ENCODE measurements around the gene TMEM51. TPM values are rescaled to one million over a fixed set of nuclear protein-coding genes. Genes with fewer than 3 reads are reported as not detected.

Gene TMEM51
- total and polyA plus RNA-seq, 9 of the 15 experiments (the other 6 are each of a cell fraction or from before 2014, with no cell fraction given), result 0.06 to 1.4 (median 0.58) TPM

DNA sequence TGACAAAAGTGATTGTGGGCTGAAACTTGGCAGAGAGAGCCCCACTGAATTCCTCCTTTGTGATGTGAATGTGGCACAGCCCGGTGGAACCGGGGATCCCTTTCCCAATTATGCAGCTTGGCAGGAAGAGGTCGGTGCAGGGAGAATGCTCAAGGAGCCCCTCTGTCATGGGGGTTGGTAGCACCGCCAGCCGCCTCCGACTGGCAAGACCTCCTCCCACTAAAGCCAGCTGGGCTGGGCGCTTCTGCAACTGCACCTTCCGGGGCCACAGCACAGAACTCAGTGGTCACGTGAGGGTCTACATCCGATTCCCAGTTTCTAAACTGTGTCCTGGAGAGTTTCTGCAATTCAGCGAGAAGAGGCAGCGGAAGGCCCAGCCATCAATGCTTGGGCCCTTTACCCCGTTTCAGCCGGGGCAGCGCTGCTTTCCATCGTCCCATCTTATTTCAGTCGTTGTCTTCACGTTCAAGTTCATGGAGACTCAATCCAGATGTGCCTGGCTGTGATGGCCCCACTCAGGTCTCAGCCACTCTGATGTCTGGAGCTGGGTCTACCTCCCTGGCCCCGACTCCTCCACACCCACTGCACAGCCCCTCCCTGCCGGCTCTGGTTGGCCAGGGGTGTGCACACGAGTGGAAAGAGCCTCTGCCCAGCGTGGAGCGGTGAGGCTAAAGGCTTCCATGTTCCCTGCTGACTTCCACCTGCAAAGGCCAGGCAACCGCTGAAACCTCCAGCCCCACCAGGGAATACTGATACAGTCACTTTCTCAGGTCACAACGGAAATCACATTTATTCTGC lies 53.7 kb downstream of the TMEM51 start (continued):
- TF ChIP-seq TCF7L2 (IDR thresholded peaks at IDR 0.05; ENCODE audit: low read depth, low read length) (no peak), ZNF75A (CRISPR knock-in tag; IDR thresholded peaks at IDR 0.05) (no peak), XRCC5 (IDR thresholded peaks at IDR 0.05; ENCODE audit: low read depth, low read length) (no peak), BHLHE40 (IDR thresholded peaks at IDR 0.05; ENCODE audit: low read length) (peak; percentile 59), RBM25 (IDR thresholded peaks at IDR 0.05; ENCODE audit: low read depth, low read length, severe bottlenecking) (no peak), RAD51 (IDR thresholded peaks at IDR 0.05; ENCODE audit: borderline replicate concordance, low read depth) (no peak), CREM (IDR thresholded peaks at IDR 0.05; ENCODE audit: low read depth) (no peak), CREB5 (CRISPR knock-in tag; IDR thresholded peaks at IDR 0.05) (no peak), ILK (tag; IDR thresholded peaks at IDR 0.05; ENCODE audit: borderline replicate concordance, low read depth) (no peak), CGGBP1 (CRISPR knock-in tag; IDR thresholded peaks at IDR 0.05) (no peak), RNF2 (IDR thresholded peaks at IDR 0.05) (no peak)
- TF ChIP-seq, protein P1, sequence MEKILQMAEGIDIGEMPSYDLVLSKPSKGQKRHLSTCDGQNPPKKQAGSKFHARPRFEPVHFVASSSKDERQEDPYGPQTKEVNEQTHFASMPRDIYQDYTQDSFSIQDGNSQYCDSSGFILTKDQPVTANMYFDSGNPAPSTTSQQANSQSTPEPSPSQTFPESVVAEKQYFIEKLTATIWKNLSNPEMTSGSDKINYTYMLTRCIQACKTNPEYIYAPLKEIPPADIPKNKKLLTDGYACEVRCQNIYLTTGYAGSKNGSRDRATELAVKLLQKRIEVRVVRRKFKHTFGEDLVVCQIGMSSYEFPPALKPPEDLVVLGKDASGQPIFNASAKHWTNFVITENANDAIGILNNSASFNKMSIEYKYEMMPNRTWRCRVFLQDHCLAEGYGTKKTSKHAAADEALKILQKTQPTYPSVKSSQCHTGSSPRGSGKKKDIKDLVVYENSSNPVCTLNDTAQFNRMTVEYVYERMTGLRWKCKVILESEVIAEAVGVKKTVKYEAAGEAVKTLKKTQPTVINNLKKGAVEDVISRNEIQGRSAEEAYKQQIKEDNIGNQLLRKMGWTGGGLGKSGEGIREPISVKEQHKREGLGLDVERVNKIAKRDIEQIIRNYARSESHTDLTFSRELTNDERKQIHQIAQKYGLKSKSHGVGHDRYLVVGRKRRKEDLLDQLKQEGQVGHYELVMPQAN (IDR thresholded peaks at IDR 0.05; ENCODE audit: borderline replicate concordance), result no peak
- TF ChIP-seq, protein P2, sequence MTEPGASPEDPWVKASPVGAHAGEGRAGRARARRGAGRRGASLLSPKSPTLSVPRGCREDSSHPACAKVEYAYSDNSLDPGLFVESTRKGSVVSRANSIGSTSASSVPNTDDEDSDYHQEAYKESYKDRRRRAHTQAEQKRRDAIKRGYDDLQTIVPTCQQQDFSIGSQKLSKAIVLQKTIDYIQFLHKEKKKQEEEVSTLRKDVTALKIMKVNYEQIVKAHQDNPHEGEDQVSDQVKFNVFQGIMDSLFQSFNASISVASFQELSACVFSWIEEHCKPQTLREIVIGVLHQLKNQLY (CRISPR knock-in tag; conservative IDR thresholded peaks at IDR 0.05), result no peak
- TF ChIP-seq, protein P3, sequence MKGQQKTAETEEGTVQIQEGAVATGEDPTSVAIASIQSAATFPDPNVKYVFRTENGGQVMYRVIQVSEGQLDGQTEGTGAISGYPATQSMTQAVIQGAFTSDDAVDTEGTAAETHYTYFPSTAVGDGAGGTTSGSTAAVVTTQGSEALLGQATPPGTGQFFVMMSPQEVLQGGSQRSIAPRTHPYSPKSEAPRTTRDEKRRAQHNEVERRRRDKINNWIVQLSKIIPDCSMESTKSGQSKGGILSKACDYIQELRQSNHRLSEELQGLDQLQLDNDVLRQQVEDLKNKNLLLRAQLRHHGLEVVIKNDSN (CRISPR knock-in tag; IDR thresholded peaks at IDR 0.05), result peak; percentile 38; the same call in 1 of the 2 replicates
- TF ChIP-seq, protein P4, sequence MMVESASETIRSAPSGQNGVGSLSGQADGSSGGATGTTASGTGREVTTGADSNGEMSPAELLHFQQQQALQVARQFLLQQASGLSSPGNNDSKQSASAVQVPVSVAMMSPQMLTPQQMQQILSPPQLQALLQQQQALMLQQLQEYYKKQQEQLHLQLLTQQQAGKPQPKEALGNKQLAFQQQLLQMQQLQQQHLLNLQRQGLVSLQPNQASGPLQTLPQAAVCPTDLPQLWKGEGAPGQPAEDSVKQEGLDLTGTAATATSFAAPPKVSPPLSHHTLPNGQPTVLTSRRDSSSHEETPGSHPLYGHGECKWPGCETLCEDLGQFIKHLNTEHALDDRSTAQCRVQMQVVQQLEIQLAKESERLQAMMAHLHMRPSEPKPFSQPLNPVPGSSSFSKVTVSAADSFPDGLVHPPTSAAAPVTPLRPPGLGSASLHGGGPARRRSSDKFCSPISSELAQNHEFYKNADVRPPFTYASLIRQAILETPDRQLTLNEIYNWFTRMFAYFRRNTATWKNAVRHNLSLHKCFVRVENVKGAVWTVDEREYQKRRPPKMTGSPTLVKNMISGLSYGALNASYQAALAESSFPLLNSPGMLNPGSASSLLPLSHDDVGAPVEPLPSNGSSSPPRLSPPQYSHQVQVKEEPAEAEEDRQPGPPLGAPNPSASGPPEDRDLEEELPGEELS (CRISPR knock-in tag; IDR thresholded peaks at IDR 0.05; ENCODE audit: borderline replicate concordance), result no peak
- TF ChIP-seq, protein P5, sequence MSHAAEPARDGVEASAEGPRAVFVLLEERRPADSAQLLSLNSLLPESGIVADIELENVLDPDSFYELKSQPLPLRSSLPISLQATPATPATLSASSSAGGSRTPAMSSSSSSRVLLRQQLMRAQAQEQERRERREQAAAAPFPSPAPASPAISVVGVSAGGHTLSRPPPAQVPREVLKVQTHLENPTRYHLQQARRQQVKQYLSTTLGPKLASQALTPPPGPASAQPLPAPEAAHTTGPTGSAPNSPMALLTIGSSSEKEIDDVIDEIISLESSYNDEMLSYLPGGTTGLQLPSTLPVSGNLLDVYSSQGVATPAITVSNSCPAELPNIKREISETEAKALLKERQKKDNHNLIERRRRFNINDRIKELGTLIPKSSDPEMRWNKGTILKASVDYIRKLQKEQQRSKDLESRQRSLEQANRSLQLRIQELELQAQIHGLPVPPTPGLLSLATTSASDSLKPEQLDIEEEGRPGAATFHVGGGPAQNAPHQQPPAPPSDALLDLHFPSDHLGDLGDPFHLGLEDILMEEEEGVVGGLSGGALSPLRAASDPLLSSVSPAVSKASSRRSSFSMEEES (CRISPR knock-in tag; IDR thresholded peaks at IDR 0.05), result 0 out of 2 replicates have a peak, but pooled peaks have one; percentile 5
